CD14-positive monocyte (primary cell): ENCODE results near the gene FRMD4A. TPM values are rescaled to one million over a fixed set of nuclear protein-coding genes. Genes with fewer than 3 reads are reported as not detected.

Source experiments
- DNase-seq, 3 donors: peaks; one replicate each; pipeline ENCODE4 v3.0.0-alpha.2; 2011 to 2022
- H2AFZ ChIP-seq: 2 replicates; pipeline ENCODE4 v1.6.0; 2012; ENCODE audit warnings: mild to moderate bottlenecking, low read depth, low read length, inconsistent platforms; ENCODE audit not compliant: insufficient read depth, poor library complexity, severe bottlenecking
- H3K27ac ChIP-seq, 2 donors: 1 replicate in 1 of 2; 2 replicates in 1 of 2; pipeline ENCODE4 v1.5.1; 2012 to 2013; ENCODE audit warnings: low read length in 2 of 2, control low read depth in 1 of 2, inconsistent platforms in 1 of 2, low read depth in 1 of 2, mild to moderate bottlenecking in 1 of 2
- H3K27me3 ChIP-seq, 2 donors: one replicate each; pipeline versions ENCODE4 v1.6.0 to v1.6.1; 2011 to 2013; ENCODE audit warnings: low read length in 2 of 2; ENCODE audit not compliant: control insufficient read depth in 2 of 2, insufficient read depth in 2 of 2
- H3K36me3 ChIP-seq, 2 donors: replicated peaks in 1 of 2; 1 replicate in 1 of 2; 2 replicates in 1 of 2; pipeline versions ENCODE4 v1.5.1 to v1.6.1; 2012 to 2013; ENCODE audit warnings: low read length in 2 of 2, control low read depth in 1 of 2, inconsistent platforms in 1 of 2, mild to moderate bottlenecking in 1 of 2; ENCODE audit not compliant: insufficient read depth in 2 of 2, control insufficient read depth in 1 of 2
- H3K4me1 ChIP-seq, 2 donors: 1 replicate in 1 of 2; 2 replicates in 1 of 2; pipeline versions ENCODE4 v1.5.1 to v1.6.1; 2012 to 2013; ENCODE audit warnings: low read length in 2 of 2, control low read depth in 1 of 2, inconsistent platforms in 1 of 2, mild to moderate bottlenecking in 1 of 2, moderate library complexity in 1 of 2; ENCODE audit not compliant: insufficient read depth in 2 of 2, control insufficient read depth in 1 of 2
- H3K4me2 ChIP-seq: replicated peaks from 2 replicates; pipeline ENCODE3; 2012; ENCODE audit warnings: low read length, moderate library complexity, mild to moderate bottlenecking; ENCODE audit not compliant: poor library complexity, severe bottlenecking; ENCODE audit errors: extremely low read depth
- H3K4me3 ChIP-seq, 3 experiments: fragments of 200-600 bp in 1 of 3; sonication (generic) in 1 of 3; replicated peaks in 1 of 3; 1 replicate in 2 of 3; 2 replicates in 1 of 3; pipeline ENCODE4 v1.5.1; 2011 to 2013; ENCODE audit warnings: low read length in 3 of 3, mild to moderate bottlenecking in 3 of 3, control low read depth in 2 of 3, low read depth in 2 of 3, inconsistent platforms in 1 of 3, moderate library complexity in 1 of 3
- H3K79me2 ChIP-seq: 2 replicates; pipeline ENCODE4 v1.6.0; 2012; ENCODE audit warnings: mild to moderate bottlenecking, control low read depth, inconsistent platforms, low read length, moderate library complexity; ENCODE audit not compliant: insufficient read depth
- H3K9ac ChIP-seq: 2 replicates; pipeline ENCODE4 v1.6.0; 2017; ENCODE audit warnings: low read length, mild to moderate bottlenecking; ENCODE audit not compliant: insufficient read depth, poor library complexity, severe bottlenecking
- H3K9me3 ChIP-seq, 2 donors: replicated peaks in 1 of 2; 1 replicate in 1 of 2; 2 replicates in 1 of 2; pipeline versions ENCODE4 v1.5.1 to v1.6.1; 2012 to 2013; ENCODE audit warnings: low read length in 2 of 2, control low read depth in 1 of 2; ENCODE audit not compliant: control insufficient read depth in 1 of 2, insufficient read depth in 1 of 2
- H4K20me1 ChIP-seq: 2 replicates; pipeline ENCODE4 v1.6.0; 2012; ENCODE audit warnings: mild to moderate bottlenecking, low read length, control low read depth, moderate library complexity; ENCODE audit not compliant: insufficient read depth
- H3K27ac Mint-ChIP-seq, 7 donors: one replicate each; pipeline ENCODE4 v1.8.0; 2020; ENCODE audit warnings: mild to moderate bottlenecking in 7 of 7, mixed read lengths in 7 of 7, moderate library complexity in 6 of 7, inconsistent platforms in 2 of 7
- H3K27me3 Mint-ChIP-seq, 3 donors: one replicate each; pipeline ENCODE4 v1.8.0; 2021 to 2022; ENCODE audit warnings: low read depth in 3 of 3, mild to moderate bottlenecking in 3 of 3, mixed read lengths in 3 of 3, moderate library complexity in 3 of 3, inconsistent platforms in 1 of 3
- H3K36me3 Mint-ChIP-seq, 2 donors: one replicate each; pipeline ENCODE4 v1.8.0; 2020; ENCODE audit warnings: mixed read lengths in 2 of 2, inconsistent platforms in 1 of 2, mild to moderate bottlenecking in 1 of 2
- H3K4me1 Mint-ChIP-seq: one replicate; pipeline ENCODE4 v1.8.0; 2020; ENCODE audit warnings: mild to moderate bottlenecking, mixed read lengths
- H3K4me3 Mint-ChIP-seq, 2 donors: one replicate each; pipeline ENCODE4 v1.8.0; 2020; ENCODE audit warnings: mild to moderate bottlenecking in 2 of 2, mixed read lengths in 2 of 2, moderate library complexity in 1 of 2
- H3K9me3 Mint-ChIP-seq, 7 donors: one replicate each; pipeline ENCODE4 v1.8.0; 2020 to 2022; ENCODE audit warnings: mixed read lengths in 7 of 7, mild to moderate bottlenecking in 6 of 7, moderate library complexity in 6 of 7, inconsistent platforms in 2 of 7
- WGBS: methylation state at CpG from one replicate; pipeline ENCODE4 v1.1.5; 2013; ENCODE audit warnings: missing lambda C conversion rate; ENCODE audit not compliant: insufficient coverage; 5-methylcytosine and 5-hydroxymethylcytosine counted together
- intact Hi-C, 2 donors: fragments of 100-400 bp; cut with micrococcal nuclease; formaldehyde crosslinking; loops; one replicate each; pipeline versions ENCODE4 v1.15.0 to v1.15.1; 2023
- polyA plus RNA-seq, 3 donors: library from polyadenylated mRNA; depleted of rRNA in 1 of 3; unstranded in 2 of 3; stranded (reverse) in 1 of 3; fragments of 300-500 nt in 2 of 3; fragments of >200 nt in 1 of 3; fragmentation: Illumina TruSeq in 2 of 3; gene quantifications; 1 replicate in 2 of 3; 2 replicates in 1 of 3; pipeline ENCODE4 v1.2.3, GENCODE V29; 2012 to 2021
- TF ChIP-seq, protein P1 (sequence below): fragments of 200-600 bp; IDR thresholded peaks from one replicate; pipeline ENCODE4 v1.8.0; 2022; ENCODE audit warnings: antibody characterized with exemption, mild to moderate bottlenecking

The FRMD4A gene
- polyA plus RNA-seq, 3 donors = 0.12 TPM; not detected in 2

DNA sequence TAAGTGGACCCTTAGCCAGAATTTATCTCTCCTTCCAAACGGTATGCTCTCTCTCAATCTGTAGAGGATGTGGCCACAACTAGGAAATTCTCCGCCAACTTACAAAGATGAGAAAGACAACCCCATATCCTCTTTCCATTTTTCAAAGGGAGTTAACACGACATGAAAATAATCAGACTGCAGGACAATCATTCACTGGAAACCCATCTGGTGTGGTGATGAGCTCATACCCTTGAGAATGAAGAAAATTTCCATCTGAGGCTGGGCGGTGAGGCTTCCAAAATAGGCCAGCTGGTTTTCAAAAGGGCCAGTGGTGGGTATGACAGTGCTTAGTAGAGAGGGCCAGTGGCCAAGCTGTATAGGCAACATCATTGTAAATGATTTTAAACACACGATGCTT is 369.6 kb downstream of the FRMD4A start:
- DNase-seq = no peak
- peaks cover 0 to 5% (median 0%) of the 10 kb centered on the region in 7 donors for H3K9me3 Mint-ChIP-seq
- H4K20me1 ChIP-seq = no peaks in the 10 kb centered on the region
- H3K36me3 Mint-ChIP-seq = no peaks in the 10 kb centered on the region
- intact Hi-C loops = no loop called here
- H3K27ac Mint-ChIP-seq = no peak overlapping the region
- H3K36me3 ChIP-seq = no peaks in the 10 kb centered on the region
- H3K27me3 ChIP-seq = peaks cover 0 to 9% of the 10 kb centered on the region in 2 donors
- H3K27ac ChIP-seq = no peak overlapping the region
- no peak overlapping the region for H2AFZ ChIP-seq
- no peaks in the 10 kb centered on the region for H3K4me1 Mint-ChIP-seq
- no peak overlapping the region for H3K9ac ChIP-seq
- TF ChIP-seq, protein P1, sequence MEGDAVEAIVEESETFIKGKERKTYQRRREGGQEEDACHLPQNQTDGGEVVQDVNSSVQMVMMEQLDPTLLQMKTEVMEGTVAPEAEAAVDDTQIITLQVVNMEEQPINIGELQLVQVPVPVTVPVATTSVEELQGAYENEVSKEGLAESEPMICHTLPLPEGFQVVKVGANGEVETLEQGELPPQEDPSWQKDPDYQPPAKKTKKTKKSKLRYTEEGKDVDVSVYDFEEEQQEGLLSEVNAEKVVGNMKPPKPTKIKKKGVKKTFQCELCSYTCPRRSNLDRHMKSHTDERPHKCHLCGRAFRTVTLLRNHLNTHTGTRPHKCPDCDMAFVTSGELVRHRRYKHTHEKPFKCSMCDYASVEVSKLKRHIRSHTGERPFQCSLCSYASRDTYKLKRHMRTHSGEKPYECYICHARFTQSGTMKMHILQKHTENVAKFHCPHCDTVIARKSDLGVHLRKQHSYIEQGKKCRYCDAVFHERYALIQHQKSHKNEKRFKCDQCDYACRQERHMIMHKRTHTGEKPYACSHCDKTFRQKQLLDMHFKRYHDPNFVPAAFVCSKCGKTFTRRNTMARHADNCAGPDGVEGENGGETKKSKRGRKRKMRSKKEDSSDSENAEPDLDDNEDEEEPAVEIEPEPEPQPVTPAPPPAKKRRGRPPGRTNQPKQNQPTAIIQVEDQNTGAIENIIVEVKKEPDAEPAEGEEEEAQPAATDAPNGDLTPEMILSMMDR = no peak
- 39% methylated on average over 3 of the region's 5 CpGs for WGBS
- H3K4me3 Mint-ChIP-seq = no peak overlapping the region
- no peaks in the 10 kb centered on the region for H3K79me2 ChIP-seq
- H3K4me2 ChIP-seq = no peak overlapping the region
- H3K4me3 ChIP-seq = no peak overlapping the region
- peaks cover 13 to 34% (median 15%) of the 10 kb centered on the region in 3 donors for H3K27me3 Mint-ChIP-seq
- no peaks in the 10 kb centered on the region for H3K9me3 ChIP-seq
- no peaks in the 10 kb centered on the region for H3K4me1 ChIP-seq

DNA sequence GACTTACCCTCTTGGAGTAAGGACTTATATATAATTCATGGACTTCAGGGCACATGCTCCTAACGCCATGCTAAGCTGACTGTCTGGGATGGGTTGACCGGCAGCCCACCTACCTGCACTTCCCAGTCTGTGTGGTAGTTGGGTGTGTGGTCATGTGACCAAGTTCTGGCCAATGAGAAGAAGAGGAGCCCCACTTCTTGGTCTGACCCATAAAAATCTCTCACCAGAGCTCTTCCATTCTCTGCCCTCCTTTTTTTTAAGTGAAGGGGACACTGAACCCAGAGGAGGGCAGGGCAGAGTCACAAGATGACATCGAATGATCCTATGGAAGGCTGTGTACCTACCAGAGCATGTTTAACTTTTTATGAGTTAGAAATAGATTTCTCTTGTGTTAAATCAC is 370.1 kb downstream of the FRMD4A start:
- DNase-seq = no peak
- Histone ChIP-seq H3K4me1 (no peaks in the 10 kb centered on the region), H3K9me3 (no peaks in the 10 kb centered on the region), H3K27ac (no peak overlapping the region), H3K4me3 (no peak overlapping the region), H3K9ac (no peak overlapping the region), H4K20me1 (no peaks in the 10 kb centered on the region), H2AFZ (no peak overlapping the region), H3K36me3 (no peaks in the 10 kb centered on the region), H3K4me2 (no peak overlapping the region), H3K79me2 (no peaks in the 10 kb centered on the region), H3K27me3 (peaks cover 0 to 9% of the 10 kb centered on the region in 2 donors)
- no CpG with 5 or more reads among the region's 3 CpGs for WGBS
- no peak overlapping the region for H3K27ac Mint-ChIP-seq
- no peaks in the 10 kb centered on the region for H3K4me1 Mint-ChIP-seq
- peaks cover 0 to 5% (median 0%) of the 10 kb centered on the region in 7 donors for H3K9me3 Mint-ChIP-seq
- H3K36me3 Mint-ChIP-seq = no peaks in the 10 kb centered on the region
- TF ChIP-seq, protein P1 = no peak
- peaks cover 10 to 32% (median 15%) of the 10 kb centered on the region in 3 donors for H3K27me3 Mint-ChIP-seq
- no peak overlapping the region for H3K4me3 Mint-ChIP-seq
- intact Hi-C loops = no loop called here
